Spleen (tissue), 11 donors: Measurements from ENCODE around the gene MYO16. TPM values are rescaled to one million over a fixed set of nuclear protein-coding genes. Genes with fewer than 3 reads are reported as not detected.

Source experiments
- DNase-seq: peaks from one replicate; pipeline ENCODE4 v3.0.0-alpha.2; 2020
- H3K27ac ChIP-seq, 8 donors: fragments of 200-600 bp; sonication (generic) in 7 of 8; 1 replicate in 4 of 8; 2 replicates in 4 of 8; pipeline versions ENCODE4 v1.5.0 to v1.8.0; 2016 to 2021; ENCODE audit warnings: inconsistent platforms in 4 of 8, mild to moderate bottlenecking in 4 of 8, moderate library complexity in 1 of 8
- H3K27me3 ChIP-seq, 7 donors: fragments of 200-600 bp; sonication (generic) in 6 of 7; replicated peaks in 1 of 7; 1 replicate in 4 of 7; 2 replicates in 3 of 7; pipeline versions ENCODE4 v1.5.0 to v1.8.0; 2016 to 2021; ENCODE audit warnings: inconsistent platforms in 3 of 7, mild to moderate bottlenecking in 1 of 7
- H3K36me3 ChIP-seq, 6 donors: fragments of 200-600 bp; sonication (generic) in 5 of 6; 1 replicate in 4 of 6; 2 replicates in 2 of 6; pipeline versions ENCODE4 v1.5.0 to v1.8.0; 2016 to 2021; ENCODE audit warnings: inconsistent platforms in 2 of 6
- H3K4me1 ChIP-seq, 6 donors: fragments of 200-600 bp; sonication (generic) in 5 of 6; 1 replicate in 3 of 6; 2 replicates in 3 of 6; pipeline versions ENCODE4 v1.5.0 to v1.8.0; 2016 to 2021; ENCODE audit warnings: inconsistent platforms in 3 of 6
- H3K4me3 ChIP-seq, 8 donors: fragments of 200-600 bp; sonication (generic) in 7 of 8; 1 replicate in 4 of 8; 2 replicates in 4 of 8; pipeline versions ENCODE4 v1.5.0 to v1.8.0; 2016 to 2021; ENCODE audit warnings: inconsistent platforms in 4 of 8, mild to moderate bottlenecking in 4 of 8, moderate library complexity in 2 of 8
- H3K9me3 ChIP-seq, 8 donors: fragments of 200-600 bp; sonication (generic) in 7 of 8; 1 replicate in 4 of 8; 2 replicates in 4 of 8; pipeline versions ENCODE4 v1.5.0 to v1.8.0; 2016 to 2021; ENCODE audit warnings: inconsistent platforms in 4 of 8
- POLR2A ChIP-seq, 3 donors: fragments of 450-650 bp; IDR thresholded peaks; one replicate each; pipeline ENCODE4 v1.5.1; 2017; ENCODE audit warnings: antibody characterized with exemption in 3 of 3, mild to moderate bottlenecking in 1 of 3
- POLR2AphosphoS5 ChIP-seq, 3 donors: sonication (generic); formaldehyde crosslinking; IDR thresholded peaks; one replicate each; pipeline ENCODE4 v1.5.1; 2017; ENCODE audit warnings: antibody characterized with exemption in 3 of 3
- WGBS, 5 donors: extraction: QIAGEN DNeasy Blood & Tissue Kit in 3 of 5; methylation state at CpG; one replicate each; pipeline versions ENCODE4 v1.1.5 to v1.1.7; 2013 to 2018; 5-methylcytosine and 5-hydroxymethylcytosine counted together
- intact Hi-C: fragments of 100-400 bp; cut with DNase I; formaldehyde crosslinking; loops from one replicate; pipeline ENCODE4 v1.15.0; 2023; ENCODE audit warnings: low total_unique reads
- polyA plus RNA-seq, 3 donors: library from polyadenylated mRNA; stranded (reverse); fragments of 200-250 nt; gene quantifications; one replicate each; pipeline ENCODE4 v1.2.1, GENCODE V29; 2013
- total RNA-seq, 7 donors: library from RNA; depleted of rRNA in 3 of 7; stranded (reverse); fragments of >200 nt in 3 of 7; fragmentation: NEBNext Ultra II Directional in 4 of 7; extraction: Animal tissue kit (Norgen Biotek cat#: 25700) in 4 of 7; gene quantifications; one replicate each; pipeline versions ENCODE4 v1.1.0 to v1.2.1, GENCODE V29; 2016 to 2021
- TF ChIP-seq, protein P1 (sequence below), 11 experiments: fragments of 200-600 bp in 7 of 11; fragments of 450-650 bp in 4 of 11; sonication (generic) in 4 of 11; IDR thresholded peaks in 8 of 11; conservative IDR thresholded peaks in 3 of 11; 1 replicate in 7 of 11; 2 replicates in 4 of 11; pipeline versions ENCODE4 v1.4.0 to v1.8.0; 2016 to 2021; ENCODE audit warnings: antibody characterized with exemption in 11 of 11, inconsistent platforms in 4 of 11, mild to moderate bottlenecking in 1 of 11
- donor health status: healthy with polysubstance abuse.
- donor health status: DM: no; HTN: no; CAD: no; lungs with moderate emphysema.
- donor health status: DM: no; HTN: no; CAD: no.
- donor health status: Bipolar disorder and iron deficiency.
- donor health status: healthy.
- donor health status: DM: no; HTN: no; CAD: no.
- donor health status: DM: yes; HTN: yes; CAD: no.

The MYO16 gene
- total and polyA plus RNA-seq, 10 donors = 0.03 to 0.51 (median 0.26) TPM; not detected in 1

DNA sequence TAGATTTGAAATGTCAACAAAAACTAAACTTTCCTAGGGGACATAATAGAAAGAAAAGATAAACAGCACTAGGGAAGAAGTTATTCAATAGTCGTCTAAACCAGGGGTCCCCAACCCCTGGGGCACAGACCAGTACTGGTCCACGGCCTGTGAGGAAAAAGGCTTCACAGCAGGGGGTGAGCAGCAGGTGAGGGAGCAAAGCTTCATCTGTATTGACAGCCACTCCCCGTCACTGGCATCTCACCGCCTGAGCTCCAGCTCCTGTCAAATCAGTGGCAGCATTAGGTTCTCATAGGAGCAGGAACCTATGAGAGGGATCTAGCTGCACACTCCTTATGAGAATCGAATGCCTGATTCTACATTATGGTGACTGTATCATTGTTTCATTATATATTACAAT lies 382.7 kb downstream of the MYO16 start:
- Histone ChIP-seq H3K4me3 (no peak overlapping the region), H3K9me3 (peaks cover 0 to 7% (median 0%) of the 10 kb centered on the region in 8 donors), H3K36me3 (no peaks in the 10 kb centered on the region), H3K27me3 (no peaks in the 10 kb centered on the region), H3K4me1 (no peaks in the 10 kb centered on the region), H3K27ac (no peak overlapping the region)
- intact Hi-C loops = no loop called here
- 67 to 87% (median 85%) methylated on average over 5 of the region's 5 CpGs for WGBS, 5 donors
- TF ChIP-seq, protein P1, sequence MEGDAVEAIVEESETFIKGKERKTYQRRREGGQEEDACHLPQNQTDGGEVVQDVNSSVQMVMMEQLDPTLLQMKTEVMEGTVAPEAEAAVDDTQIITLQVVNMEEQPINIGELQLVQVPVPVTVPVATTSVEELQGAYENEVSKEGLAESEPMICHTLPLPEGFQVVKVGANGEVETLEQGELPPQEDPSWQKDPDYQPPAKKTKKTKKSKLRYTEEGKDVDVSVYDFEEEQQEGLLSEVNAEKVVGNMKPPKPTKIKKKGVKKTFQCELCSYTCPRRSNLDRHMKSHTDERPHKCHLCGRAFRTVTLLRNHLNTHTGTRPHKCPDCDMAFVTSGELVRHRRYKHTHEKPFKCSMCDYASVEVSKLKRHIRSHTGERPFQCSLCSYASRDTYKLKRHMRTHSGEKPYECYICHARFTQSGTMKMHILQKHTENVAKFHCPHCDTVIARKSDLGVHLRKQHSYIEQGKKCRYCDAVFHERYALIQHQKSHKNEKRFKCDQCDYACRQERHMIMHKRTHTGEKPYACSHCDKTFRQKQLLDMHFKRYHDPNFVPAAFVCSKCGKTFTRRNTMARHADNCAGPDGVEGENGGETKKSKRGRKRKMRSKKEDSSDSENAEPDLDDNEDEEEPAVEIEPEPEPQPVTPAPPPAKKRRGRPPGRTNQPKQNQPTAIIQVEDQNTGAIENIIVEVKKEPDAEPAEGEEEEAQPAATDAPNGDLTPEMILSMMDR (IDR thresholded peaks at IDR 0.05 in 8 of 11, conservative IDR thresholded peaks at IDR 0.05 in 3 of 11) = no peak
- no peak for TF ChIP-seq POLR2AphosphoS5 (IDR thresholded peaks at IDR 0.05)
- TF ChIP-seq POLR2A (IDR thresholded peaks at IDR 0.05) = no peak
- no peak for DNase-seq

DNA sequence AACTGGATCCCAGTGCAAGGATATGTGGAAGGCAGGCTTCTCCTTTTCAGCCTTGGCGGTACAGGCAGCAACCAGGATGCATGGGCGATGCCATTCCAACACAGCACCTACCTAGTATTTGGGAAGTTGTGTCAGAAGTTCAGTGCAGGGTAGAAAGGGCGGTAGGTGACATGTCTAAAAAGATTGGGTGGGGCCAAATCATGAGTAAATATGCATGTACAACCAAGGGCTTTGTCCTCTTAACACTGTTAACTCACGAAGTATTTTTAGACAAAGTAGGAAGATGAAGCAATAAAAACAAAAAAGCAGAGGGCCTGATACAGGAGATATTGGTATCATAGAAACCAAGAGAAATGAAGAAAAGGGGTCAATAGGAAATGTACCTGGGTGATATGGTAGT lies 392.1 kb downstream of the MYO16 start:
- no peak for DNase-seq
- Histone ChIP-seq H3K27me3 (no peaks in the 10 kb centered on the region), H3K9me3 (peaks cover 0 to 11% (median 0%) of the 10 kb centered on the region in 8 donors), H3K36me3 (no peaks in the 10 kb centered on the region), H3K4me3 (no peak overlapping the region), H3K4me1 (no peaks in the 10 kb centered on the region), H3K27ac (no peak overlapping the region)
- intact Hi-C loops = no loop called here
- no peak for TF ChIP-seq POLR2A (IDR thresholded peaks at IDR 0.05)
- TF ChIP-seq, protein P1 (IDR thresholded peaks at IDR 0.05 in 8 of 11, conservative IDR thresholded peaks at IDR 0.05 in 3 of 11) = no peak
- TF ChIP-seq POLR2AphosphoS5 (IDR thresholded peaks at IDR 0.05) = no peak
- WGBS, 5 donors = 84 to 99% (median 94%) methylated on average over 4 of the region's 4 CpGs

DNA sequence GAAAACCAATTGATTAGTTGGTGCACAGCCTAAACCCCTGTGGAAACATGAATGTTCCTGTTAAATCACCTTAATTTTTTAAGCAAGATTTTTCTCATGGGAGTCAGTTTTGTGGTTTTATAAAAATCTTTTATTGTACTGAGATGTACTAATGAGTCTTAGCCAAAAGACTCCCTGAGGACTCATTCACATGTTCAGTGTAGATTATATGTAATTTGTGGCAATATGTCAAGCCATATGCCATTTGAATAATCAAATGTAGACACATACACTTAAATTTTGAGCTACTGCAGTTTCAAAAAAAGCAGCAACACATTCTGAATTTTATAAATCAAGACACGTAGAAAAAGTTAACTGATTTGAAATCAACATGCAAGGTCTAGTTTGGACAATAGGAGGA lies 395.2 kb downstream of the MYO16 start:
- no peaks in the 10 kb centered on the region for H3K27me3 ChIP-seq
- no peak for DNase-seq
- no peaks in the 10 kb centered on the region for H3K9me3 ChIP-seq
- no peaks in the 10 kb centered on the region for H3K36me3 ChIP-seq
- WGBS, 5 donors = 73 to 97% (median 90%) methylated on average over 1 of the region's 1 CpG
- H3K27ac ChIP-seq = no peak overlapping the region
- TF ChIP-seq POLR2A (IDR thresholded peaks at IDR 0.05) (no peak), POLR2AphosphoS5 (IDR thresholded peaks at IDR 0.05) (no peak)
- TF ChIP-seq, protein P1 (IDR thresholded peaks at IDR 0.05 in 8 of 11, conservative IDR thresholded peaks at IDR 0.05 in 3 of 11) = no peak
- intact Hi-C loops = no loop called here
- no peak overlapping the region for H3K4me3 ChIP-seq
- no peaks in the 10 kb centered on the region for H3K4me1 ChIP-seq

GRCh38 chr13:109026266-109026665 lies 396.9 kb downstream of the MYO16 start:
- Histone ChIP-seq H3K4me1 (no peaks in the 10 kb centered on the region), H3K27me3 (no peaks in the 10 kb centered on the region), H3K9me3 (no peaks in the 10 kb centered on the region), H3K27ac (no peak overlapping the region), H3K36me3 (no peaks in the 10 kb centered on the region), H3K4me3 (no peak overlapping the region)
- TF ChIP-seq, protein P1 (IDR thresholded peaks at IDR 0.05 in 8 of 11, conservative IDR thresholded peaks at IDR 0.05 in 3 of 11) = no peak
- no peak for TF ChIP-seq POLR2A (IDR thresholded peaks at IDR 0.05)
- no peak for TF ChIP-seq POLR2AphosphoS5 (IDR thresholded peaks at IDR 0.05)
- DNase-seq = no peak
- intact Hi-C loops = no loop called here
- 59 to 74% (median 67%) methylated on average over 4 of the region's 4 CpGs for WGBS, 5 donors
